HepG2 (cell line): ENCODE measurements around the gene TMCC2. TPM values are rescaled to one million over a fixed set of nuclear protein-coding genes. Genes with fewer than 3 reads are reported as not detected.

Source experiments
- ARNT ChIP-seq: fragments of 450-650 bp; IDR thresholded peaks from 2 replicates; pipeline ENCODE4 v1.6.1; 2017
- CC2D1A ChIP-seq: sonication (generic); formaldehyde crosslinking; IDR thresholded peaks from 2 replicates; pipeline ENCODE4 v1.8.1; 2023; ENCODE audit warnings: mild to moderate bottlenecking, missing genetic modification reagents
- FOSL2 ChIP-seq: sonication (generic); formaldehyde crosslinking; IDR thresholded peaks from 2 replicates; pipeline ENCODE4 v1.4.0; 2020; ENCODE audit warnings: missing genetic modification reagents
- LRRFIP1 ChIP-seq: sonication (generic); formaldehyde crosslinking; conservative IDR thresholded peaks from 2 replicates; pipeline ENCODE4 v1.4.0; 2020; ENCODE audit warnings: missing genetic modification reagents
- MTF2 ChIP-seq: sonication (generic); formaldehyde crosslinking; IDR thresholded peaks from 2 replicates; pipeline ENCODE4 v1.5.0; 2020; ENCODE audit warnings: missing genetic modification reagents, borderline replicate concordance
- PAF1 ChIP-seq: IDR thresholded peaks from 2 replicates; pipeline ENCODE4 v1.6.1; 2016; ENCODE audit warnings: missing genetic modification reagents, missing compliant biosample characterization
- REST ChIP-seq, 2 experiments: IDR thresholded peaks; 2 replicates each; pipeline ENCODE4 v1.6.1; 2011 to 2012; ENCODE audit warnings: low read length in 2 of 2, borderline replicate concordance in 1 of 2, low read depth in 1 of 2, mild to moderate bottlenecking in 1 of 2, moderate library complexity in 1 of 2
- TFDP2 ChIP-seq: sonication (generic); formaldehyde crosslinking; IDR thresholded peaks from 2 replicates; pipeline ENCODE4 v1.4.0; 2020; ENCODE audit warnings: missing genetic modification reagents
- ZBTB10 ChIP-seq: sonication (generic); formaldehyde crosslinking; IDR thresholded peaks from 2 replicates; pipeline ENCODE4 v1.4.0; 2020; ENCODE audit warnings: missing genetic modification reagents, borderline replicate concordance
- ZBTB26 ChIP-seq: IDR thresholded peaks from 2 replicates; pipeline ENCODE4 v1.6.1; 2016; ENCODE audit warnings: missing compliant biosample characterization, missing genetic modification reagents, borderline replicate concordance
- ZBTB44 ChIP-seq: sonication (generic); formaldehyde crosslinking; IDR thresholded peaks from 2 replicates; pipeline ENCODE4 v1.4.0; 2020; ENCODE audit warnings: missing genetic modification reagents
- ZNF558 ChIP-seq: sonication (generic); formaldehyde crosslinking; IDR thresholded peaks from 2 replicates; pipeline ENCODE4 v1.9.0; 2022; ENCODE audit warnings: mild to moderate bottlenecking, missing genetic modification reagents, borderline replicate concordance
- ZNF598 ChIP-seq: sonication (generic); formaldehyde crosslinking; IDR thresholded peaks from 2 replicates; pipeline ENCODE4 v1.5.1; 2020; ENCODE audit warnings: mild to moderate bottlenecking, missing genetic modification reagents, borderline replicate concordance
- ZNF7 ChIP-seq: IDR thresholded peaks from 2 replicates; pipeline ENCODE4 v1.6.1; 2016; ENCODE audit warnings: missing biosample characterization, missing genetic modification reagents
- polyA plus RNA-seq, 8 experiments: library from polyadenylated mRNA; depleted of rRNA in 3 of 8; stranded (reverse) in 7 of 8; unstranded in 1 of 8; fragments of >200 nt; fragmentation: Illumina TruSeq in 4 of 8; extraction: Trizol in 4 of 8; gene quantifications; 2 replicates each; pipeline versions ENCODE4 v1.2.1 to v1.2.3, GENCODE V29; 2011 to 2016; ENCODE audit warnings: low read depth in 4 of 8, missing spikeins in 1 of 8, mixed read lengths in 1 of 8; ENCODE audit not compliant: insufficient read depth in 1 of 8
- total RNA-seq, 5 experiments: library from RNA; depleted of rRNA; stranded (reverse); fragments of >200 nt; fragmentation: Illumina TruSeq; extraction: Trizol; gene quantifications; 2 replicates each; pipeline ENCODE4 v1.2.3, GENCODE V29; 2016; ENCODE audit warnings: low read depth in 1 of 5

TMCC2 gene
- total and polyA plus RNA-seq, 2 of the 13 experiments (the other 11 are each of a cell fraction or from before 2014, with no cell fraction given), result 0.12 to 0.24 TPM

- TF ChIP-seq ZBTB26 (CRISPR knock-in tag), result 0 out of 2 replicates have a peak, but pooled peaks have one; percentile 7
- TF ChIP-seq MTF2 (CRISPR knock-in tag), result no peak
- TF ChIP-seq PAF1 (CRISPR knock-in tag), result no peak
- TF ChIP-seq LRRFIP1, result no peak
- peak; percentile 14; the same call in 1 of the 2 replicates for TF ChIP-seq TFDP2
- no peak for TF ChIP-seq ARNT
- peak; percentile 98 for TF ChIP-seq FOSL2 (CRISPR knock-in tag)
- TF ChIP-seq CC2D1A, result no peak
- no peak for TF ChIP-seq ZBTB44 (CRISPR knock-in tag)
- no peak for TF ChIP-seq ZNF558 (CRISPR knock-in tag)
- no peak for TF ChIP-seq ZNF7 (CRISPR knock-in tag)
- no peak for TF ChIP-seq ZNF598 (CRISPR knock-in tag)
- no peak for TF ChIP-seq REST (IDR thresholded peaks at IDR 0.05; ENCODE audit: borderline replicate concordance in 1 of 2, low read depth in 1 of 2, low read length in 2 of 2)
- TF ChIP-seq ZBTB10 (CRISPR knock-in tag), result no peak
Observed at GRCh38 chr1:205294175-205294917, 66.6 kb downstream of the TMCC2 start (continued).
